ENCODE measurements around the gene CRMP1.

GRCh38 chr4:5799406-5799805 is 93.5 kb downstream of the CRMP1 start:
- TF ChIP-seq CTCF (IDR thresholded peaks at IDR 0.05) = no peak
- no peak for TF ChIP-seq POLR2AphosphoS5 (IDR thresholded peaks at IDR 0.05)
- TF ChIP-seq POLR2A (IDR thresholded peaks at IDR 0.05) = no peak

Measured in stomach (tissue), 4 donors.